IMR-90 (cell line): ENCODE data around the gene PBRM1. TPM values are rescaled to one million over a fixed set of nuclear protein-coding genes. Genes with fewer than 3 reads are reported as not detected.

ENCODE experiments used
- ATAC-seq: fragments of 200-7000 bp; cut with Tn5 transposase; 2 replicates; pipeline ENCODE4 v1.9.1; 2020; ENCODE audit warnings: low read depth, mild to moderate bottlenecking, moderate library complexity
- BruUV-seq: library from RNA; stranded (reverse); fragments of 400-500 nt; replicated peaks from 2 replicates; lab custom pipeline; 2021; lab: Mats Ljungman, UMichigan
- CTCF ChIA-PET: fragments of 300-600 bp; formaldehyde crosslinking; extraction: SDS; loops from one replicate; lab custom pipeline; 2021; ENCODE audit warnings: antibody characterized with exemption; lab: Yijun Ruan, JAX
- POLR2A ChIA-PET: fragments of 300-600 bp; sonication (Branson Sonifier 250); formaldehyde crosslinking; loops from one replicate; lab custom pipeline; 2022; ENCODE audit warnings: antibody characterized with exemption; ENCODE audit not compliant: unreplicated experiment; lab: Charles Lee
- DNase-seq: peaks from one replicate; pipeline ENCODE4 v3.0.0; 2013
- H2AFZ ChIP-seq: replicated peaks from 2 replicates; pipeline ENCODE3; 2013; ENCODE audit warnings: low read length, mild to moderate bottlenecking; ENCODE audit not compliant: poor library complexity
- H2AK5ac ChIP-seq: 2 replicates; pipeline ENCODE4 v1.6.1; 2013; ENCODE audit warnings: low read depth, low read length, inconsistent platforms
- H2AK9ac ChIP-seq: replicated peaks from 2 replicates; pipeline ENCODE3; 2013; ENCODE audit warnings: mild to moderate bottlenecking, low read depth, low read length, moderate library complexity; ENCODE audit not compliant: poor library complexity
- H2BK120ac ChIP-seq: 2 replicates; pipeline ENCODE4 v1.6.1; 2013; ENCODE audit warnings: low read depth, low read length, inconsistent platforms
- H2BK15ac ChIP-seq: 3 replicates; pipeline ENCODE4 v1.6.1; 2013; ENCODE audit warnings: low read depth, low read length, inconsistent platforms
- H2BK20ac ChIP-seq: 2 replicates; pipeline ENCODE4 v1.6.1; 2013; ENCODE audit warnings: low read depth, mild to moderate bottlenecking, inconsistent platforms, low read length, moderate library complexity
- H2BK5ac ChIP-seq: 2 replicates; pipeline ENCODE4 v1.6.1; 2013; ENCODE audit warnings: mild to moderate bottlenecking, low read depth, low read length, inconsistent platforms; ENCODE audit not compliant: poor library complexity, severe bottlenecking
- H3K14ac ChIP-seq: replicated peaks from 2 replicates; pipeline ENCODE4 v1.6.1; 2013; ENCODE audit warnings: low read depth, low read length, inconsistent platforms
- H3K18ac ChIP-seq: 2 replicates; pipeline ENCODE4 v1.6.1; 2013; ENCODE audit warnings: low read depth, low read length, control low read depth
- H3K23ac ChIP-seq: 2 replicates; pipeline ENCODE4 v1.6.1; 2013; ENCODE audit warnings: low read depth, low read length, inconsistent platforms
- H3K27ac ChIP-seq: 2 replicates; pipeline ENCODE4 v1.5.1; 2013; ENCODE audit warnings: mild to moderate bottlenecking, control low read depth, low read length; ENCODE audit not compliant: insufficient read depth
- H3K27me3 ChIP-seq: 2 replicates; pipeline ENCODE4 v1.6.1; 2013; ENCODE audit warnings: low read length; ENCODE audit not compliant: control insufficient read depth, insufficient read depth
- H3K36me3 ChIP-seq: 2 replicates; pipeline ENCODE4 v1.6.1; 2013; ENCODE audit warnings: low read length, mixed read lengths; ENCODE audit not compliant: control insufficient read depth, insufficient read depth
- H3K4ac ChIP-seq: 2 replicates; pipeline ENCODE4 v1.6.1; 2013; ENCODE audit warnings: low read depth, low read length, inconsistent platforms
- H3K4me1 ChIP-seq: 2 replicates; pipeline ENCODE4 v1.6.1; 2013; ENCODE audit warnings: low read length, mixed read lengths; ENCODE audit not compliant: control insufficient read depth, insufficient read depth
- H3K4me2 ChIP-seq: 2 replicates; pipeline ENCODE4 v1.6.1; 2013; ENCODE audit warnings: low read depth, mild to moderate bottlenecking, control low read depth, low read length, moderate library complexity
- H3K4me3 ChIP-seq: 2 replicates; pipeline ENCODE4 v1.5.1; 2013; ENCODE audit warnings: low read depth, mild to moderate bottlenecking, control low read depth, low read length, moderate library complexity; ENCODE audit not compliant: insufficient read depth
- H3K56ac ChIP-seq: 2 replicates; pipeline ENCODE4 v1.6.1; 2013; ENCODE audit warnings: low read length, inconsistent platforms; ENCODE audit not compliant: insufficient read depth; ENCODE audit errors: extremely low read depth
- H3K79me1 ChIP-seq, 2 experiments: 2 replicates each; pipeline ENCODE4 v1.6.1; 2013; ENCODE audit warnings: low read length in 2 of 2, inconsistent platforms in 1 of 2, low read depth in 1 of 2
- H3K9ac ChIP-seq: 2 replicates; pipeline ENCODE4 v1.6.1; 2013; ENCODE audit warnings: low read depth, low read length, control low read depth
- H3K9me1 ChIP-seq: 2 replicates; pipeline ENCODE4 v1.6.1; 2013; ENCODE audit warnings: low read length, inconsistent platforms; ENCODE audit not compliant: insufficient read depth
- H3K9me3 ChIP-seq: 2 replicates; pipeline ENCODE4 v1.6.1; 2013; ENCODE audit warnings: low read length; ENCODE audit not compliant: control insufficient read depth, insufficient read depth
- H4K20me1 ChIP-seq: 2 replicates; pipeline ENCODE4 v1.6.1; 2013; ENCODE audit warnings: low read length, inconsistent platforms; ENCODE audit not compliant: insufficient read depth
- H4K5ac ChIP-seq: 2 replicates; pipeline ENCODE4 v1.6.1; 2013; ENCODE audit warnings: mild to moderate bottlenecking, low read depth, low read length, control low read depth
- H4K8ac ChIP-seq, 2 experiments: 2 replicates each; pipeline ENCODE4 v1.6.1; 2013; ENCODE audit warnings: low read depth in 2 of 2, low read length in 2 of 2, control low read depth in 1 of 2, inconsistent platforms in 1 of 2
- H4K91ac ChIP-seq: 2 replicates; pipeline ENCODE4 v1.6.1; 2013; ENCODE audit warnings: low read depth, low read length, inconsistent platforms; ENCODE audit not compliant: insufficient read depth
- CEBPB ChIP-seq: IDR thresholded peaks from 2 replicates; pipeline ENCODE4 v1.6.1; 2012; ENCODE audit warnings: low read depth, low read length, improper control_type of control experiment
- MAFK ChIP-seq: IDR thresholded peaks from 2 replicates; pipeline ENCODE4 v1.6.1; 2012; ENCODE audit warnings: low read depth, low read length, improper control_type of control experiment
- MAZ ChIP-seq: IDR thresholded peaks from 2 replicates; pipeline ENCODE4 v1.6.1; 2012; ENCODE audit warnings: low read depth, mild to moderate bottlenecking, low read length, improper control_type of control experiment, moderate library complexity, borderline replicate concordance
- MXI1 ChIP-seq: IDR thresholded peaks from 2 replicates; pipeline ENCODE4 v1.6.1; 2012; ENCODE audit warnings: low read depth, mild to moderate bottlenecking, low read length, moderate library complexity, borderline replicate concordance
- POLR2A ChIP-seq: IDR thresholded peaks from 2 replicates; pipeline ENCODE4 v1.6.1; 2012; ENCODE audit warnings: mild to moderate bottlenecking, low read depth, low read length
- WGBS, 2 experiments: methylation state at CpG; one replicate each; pipeline versions ENCODE4 v1.1.5 to v1.1.7; 2013; ENCODE audit warnings: missing lambda C conversion rate in 2 of 2; ENCODE audit not compliant: insufficient read length in 1 of 2; ENCODE audit errors: extremely low coverage in 2 of 2; 5-methylcytosine and 5-hydroxymethylcytosine counted together
- dilution Hi-C: fragments of 300-500 bp; cut with HindIII; formaldehyde crosslinking; loops from one replicate; pipeline ENCODE4 v1.14.3; 2018; ENCODE audit warnings: low sequenced_read_pairs; ENCODE audit not compliant: unreplicated experiment
- in situ Hi-C: fragments of 300-500 bp; cut with MboI; formaldehyde crosslinking; loops from 3 replicates; pipeline ENCODE4 v1.14.3; 2019; ENCODE audit warnings: low sequenced_read_pairs, inconsistent platforms, mixed read lengths
- intact Hi-C: fragments of 100-400 bp; cut with micrococcal nuclease; formaldehyde crosslinking; loops from 2 replicates; pipeline ENCODE4 v1.10.0; 2022
- polyA plus RNA-seq, 3 experiments: library from polyadenylated mRNA; depleted of rRNA; stranded (reverse); fragments of >200 nt; gene quantifications; 2 replicates each; pipeline ENCODE4 v1.2.3, GENCODE V29; 2012; ENCODE audit warnings: low replicate concordance in 1 of 3
- total RNA-seq: library from RNA; depleted of rRNA; stranded (reverse); fragments of >200 nt; gene quantifications from 2 replicates; pipeline ENCODE4 v1.2.3, GENCODE V29; 2012
- TF ChIP-seq, protein P1 (sequence below): conservative IDR thresholded peaks from 2 replicates; pipeline ENCODE4 v1.5.1; 2012; ENCODE audit warnings: mild to moderate bottlenecking, low read depth, low read length, improper control_type of control experiment

Gene PBRM1
- total and polyA plus RNA-seq, 2 of the 4 experiments (the other 2 are of a cell fraction), result 16.5 to 72.6 TPM

DNA sequence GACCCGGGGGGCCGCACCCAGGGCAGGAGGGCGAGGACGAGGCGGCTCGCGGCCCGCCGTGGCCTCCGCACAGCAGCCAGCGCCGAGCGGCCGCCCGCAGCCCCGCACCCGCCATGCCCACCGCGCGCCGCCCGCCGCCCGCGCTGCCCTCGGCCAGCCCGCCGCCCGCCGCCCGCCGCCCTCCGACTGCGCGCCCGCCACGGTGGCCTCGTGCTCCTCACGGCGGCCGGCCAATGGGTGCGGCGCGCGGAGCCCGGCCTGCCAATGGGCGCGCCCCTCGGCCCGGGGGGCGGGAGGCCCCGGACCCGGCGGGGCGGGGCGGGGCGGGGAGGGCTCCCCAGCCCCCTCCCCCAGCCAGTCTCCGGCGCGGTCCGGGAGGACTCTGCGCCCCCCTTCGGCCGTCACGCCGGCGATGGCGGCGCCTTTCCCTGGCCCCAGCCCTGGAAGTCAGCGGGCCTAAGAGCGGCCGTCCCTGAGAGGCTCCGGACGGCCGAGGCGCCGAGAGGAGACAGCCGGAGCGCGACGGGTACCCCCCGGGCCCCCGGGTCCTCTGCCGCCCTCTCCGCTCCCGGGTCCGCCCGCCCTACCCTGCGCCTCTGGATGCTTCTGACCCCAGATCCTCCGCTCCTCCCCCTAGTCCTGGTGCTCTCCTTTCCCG lies 152.0 kb downstream of the PBRM1 start, which contains the start of gene NT5DC2:
NT5DC2 (minus strand) TSS at position 235 of the 658 bp plus-strand sequence; CDS start at position 115, 120 bp downstream.
- ChIA-PET POLR2A (no interaction called here), CTCF (no interaction called here)
- Histone ChIP-seq H3K23ac (peak within 1 kb of the TSS; percentile 84; the same call in 1 of the 2 replicates), H4K20me1 (peaks cover 55% of the 10 kb centered on the region), H2BK5ac (peak within 1 kb of the TSS; percentile 65), H3K9me1 (peaks cover 29% of the 10 kb centered on the region), H2AK5ac (peak within 1 kb of the TSS; percentile 83), H3K79me1 (peaks cover 29 to 82% of the 10 kb centered on the region in 2 experiments), H3K36me3 (peaks cover 5% of the 10 kb centered on the region), H3K4me3 (peak within 1 kb of the TSS; percentile 74), H3K9me3 (no peaks in the 10 kb centered on the region), H3K27ac (peak within 1 kb of the TSS; percentile 79), H4K8ac (peak within 1 kb of the TSS; percentile 83 to 89), H3K9ac (peak within 1 kb of the TSS; percentile 80), H4K91ac (peak within 1 kb of the TSS; percentile 73), H2BK20ac (no peak within 1 kb of the TSS), H2BK15ac (peak within 1 kb of the TSS; percentile 53; the same call in 2 of the 3 replicates), H3K4ac (peak within 1 kb of the TSS; percentile 93), H3K27me3 (no peaks in the 10 kb centered on the region), H3K18ac (0 out of 2 replicates have a peak within 1 kb of the TSS, but pooled peaks have one; percentile 5), H2BK120ac (peak within 1 kb of the TSS; percentile 49; the same call in 1 of the 2 replicates), H4K5ac (peak within 1 kb of the TSS; percentile 24), H3K4me1 (peaks cover 34% of the 10 kb centered on the region), H2AK9ac (peak within 1 kb of the TSS; percentile 93), H2AFZ (peak within 1 kb of the TSS; percentile 88), H3K4me2 (peak within 1 kb of the TSS; percentile 95), H3K56ac (peak within 1 kb of the TSS; percentile 57), H3K14ac (peak within 1 kb of the TSS; percentile 90)
- dilution Hi-C loops, result no loop called here
- no TSS peak for BruUV-seq
- TF ChIP-seq MXI1 (no peak), MAZ (peak; percentile 89; the same call in 1 of the 2 replicates), CEBPB (no peak), POLR2A (no peak), MAFK (no peak)
- TF ChIP-seq, protein P1, sequence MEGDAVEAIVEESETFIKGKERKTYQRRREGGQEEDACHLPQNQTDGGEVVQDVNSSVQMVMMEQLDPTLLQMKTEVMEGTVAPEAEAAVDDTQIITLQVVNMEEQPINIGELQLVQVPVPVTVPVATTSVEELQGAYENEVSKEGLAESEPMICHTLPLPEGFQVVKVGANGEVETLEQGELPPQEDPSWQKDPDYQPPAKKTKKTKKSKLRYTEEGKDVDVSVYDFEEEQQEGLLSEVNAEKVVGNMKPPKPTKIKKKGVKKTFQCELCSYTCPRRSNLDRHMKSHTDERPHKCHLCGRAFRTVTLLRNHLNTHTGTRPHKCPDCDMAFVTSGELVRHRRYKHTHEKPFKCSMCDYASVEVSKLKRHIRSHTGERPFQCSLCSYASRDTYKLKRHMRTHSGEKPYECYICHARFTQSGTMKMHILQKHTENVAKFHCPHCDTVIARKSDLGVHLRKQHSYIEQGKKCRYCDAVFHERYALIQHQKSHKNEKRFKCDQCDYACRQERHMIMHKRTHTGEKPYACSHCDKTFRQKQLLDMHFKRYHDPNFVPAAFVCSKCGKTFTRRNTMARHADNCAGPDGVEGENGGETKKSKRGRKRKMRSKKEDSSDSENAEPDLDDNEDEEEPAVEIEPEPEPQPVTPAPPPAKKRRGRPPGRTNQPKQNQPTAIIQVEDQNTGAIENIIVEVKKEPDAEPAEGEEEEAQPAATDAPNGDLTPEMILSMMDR, result peak; percentile 10; the same call in 1 of the 2 replicates
- ATAC-seq, result peak; percentile 69
- peak; percentile 56 for DNase-seq
- in situ Hi-C loops, result no loop called here
- WGBS, 2 experiments, result 0% methylated on average over 25 of the region's 91 CpGs; no CpG with 5 or more reads in 1 of the 2 experiments
- intact Hi-C loops, result no loop called here
